Caki2 (cell line): ENCODE measurements around the gene ABCA5. TPM values are rescaled to one million over a fixed set of nuclear protein-coding genes. Genes with fewer than 3 reads are reported as not detected.
A peak's percentile ranks its signal among the peaks of the same experiment; 100 is the strongest.

Experiments used
- DNase-seq: peaks from one replicate; pipeline ENCODE4 v3.0.0-alpha.2; 2015; ENCODE audit warnings: low read depth
- in situ Hi-C: cut with HindIII; loops from 2 replicates; pipeline ENCODE4 v1.10.0; 2016; ENCODE audit warnings: low sequenced_read_pairs, low pct_unique_long_range_greater_than_20kb, mixed read lengths
- total RNA-seq: library from RNA; depleted of rRNA; stranded (reverse); fragments of >200 nt; shearing (Covaris generic); gene quantifications from 2 replicates; pipeline ENCODE4 v1.2.3, GENCODE V29; 2014; ENCODE audit warnings: low replicate concordance; rRNA removed

The ABCA5 gene
- total RNA-seq = 2.5 and 3.9 TPM in 2 replicates

GRCh38 chr17:69327060-69327831, at the start of gene ABCA5:
ABCA5 (minus strand) TSS chr17:69327133; CDS start chr17:69314415, 12,718 bp downstream.
- DNase-seq = peak; percentile 96
- in situ Hi-C loops = no loop called here

- in situ Hi-C loops = no loop called here
Measured at GRCh38 chr17:69375229-69375628, 48.3 kb upstream of the ABCA5 start.

GRCh38 chr17:69373069-69373468, 46.1 kb upstream of the ABCA5 start:
- DNase-seq = no peak
- in situ Hi-C loops = no loop called here

More at GRCh38 chr17:69375229-69375628, 48.3 kb upstream of the ABCA5 start:
- DNase-seq = no peak

- in situ Hi-C loops = no loop called here
- no peak for DNase-seq
Measured at GRCh38 chr17:69367298-69367697, 40.4 kb upstream of the ABCA5 start.

- DNase-seq = no peak
- in situ Hi-C loops = no loop called here
Measured at GRCh38 chr17:69363488-69364210, 36.7 kb upstream of the ABCA5 start.

GRCh38 chr17:69361156-69361555, 34.2 kb upstream of the ABCA5 start:
- no peak for DNase-seq
- in situ Hi-C loops = no loop called here

- in situ Hi-C loops = no loop called here
- no peak for DNase-seq
Measured at GRCh38 chr17:69358688-69359596, 32.0 kb upstream of the ABCA5 start.

- DNase-seq = no peak
- in situ Hi-C loops = no loop called here
Measured at GRCh38 chr17:69357701-69358100, 30.8 kb upstream of the ABCA5 start.

- in situ Hi-C loops = no loop called here
- no peak for DNase-seq
Measured at GRCh38 chr17:69356625-69357024, 29.7 kb upstream of the ABCA5 start.

GRCh38 chr17:69350911-69351310, 24.0 kb upstream of the ABCA5 start:
- in situ Hi-C loops = no loop called here
- DNase-seq = no peak

- in situ Hi-C loops = no loop called here
Measured at GRCh38 chr17:69348429-69348828, 21.5 kb upstream of the ABCA5 start.

GRCh38 chr17:69346766-69347165, 19.8 kb upstream of the ABCA5 start:
- DNase-seq = no peak
- in situ Hi-C loops = no loop called here

More at GRCh38 chr17:69348429-69348828, 21.5 kb upstream of the ABCA5 start:
- peak; percentile 23 for DNase-seq

GRCh38 chr17:69344939-69345338, 18.0 kb upstream of the ABCA5 start:
- in situ Hi-C loops = no loop called here
- no peak for DNase-seq

GRCh38 chr17:69342896-69343644, 16.1 kb upstream of the ABCA5 start:
- in situ Hi-C loops = no loop called here
- DNase-seq = no peak

- in situ Hi-C loops = no loop called here
- DNase-seq = no peak
Measured at GRCh38 chr17:69339937-69340336, 13.0 kb upstream of the ABCA5 start.

GRCh38 chr17:69336996-69337395, 10.1 kb upstream of the ABCA5 start:
- no peak for DNase-seq
- in situ Hi-C loops = no loop called here

GRCh38 chr17:69336580-69336979, 9.6 kb upstream of the ABCA5 start:
- no peak for DNase-seq
- in situ Hi-C loops = no loop called here

GRCh38 chr17:69335058-69335457, 8.1 kb upstream of the ABCA5 start:
- in situ Hi-C loops = no loop called here
- DNase-seq = no peak
